ENCODE measurements around the gene PET100. TPM values are rescaled to one million over a fixed set of nuclear protein-coding genes. Genes with fewer than 3 reads are reported as not detected.
A peak's percentile ranks its signal among the peaks of the same experiment; 100 is the strongest.

The PET100 gene
- total RNA-seq, 6 donors from 2014 or later, result 21.3 to 133 (median 71.3) TPM

GRCh38 chr19:7596211-7596937, 33.2 kb upstream of the PET100 start:
- no peaks in the 10 kb centered on the region for H3K36me3 ChIP-seq
- peaks cover 0 to 8% (median 4%) of the 10 kb centered on the region in 4 donors for H3K27me3 ChIP-seq
- DNase-seq, result peak in 1 of 2 donors; percentile 68
- WGBS, 2 donors, result 0 to 3% methylated on average over 12 to 29 of the region's 70 CpGs
- no peak for ATAC-seq (ENCODE audit: low FRiP score in 2 of 2)
- no peaks in the 10 kb centered on the region for H3K9me3 ChIP-seq
- H3K4me3 ChIP-seq, result peak overlapping the region in 3 of 4 donors; percentile 56 to 60 (median 56)
- H3K4me1 ChIP-seq, result peaks cover 2 to 21% (median 7%) of the 10 kb centered on the region in 4 donors
- peak overlapping the region in 3 of 4 donors; percentile 35 to 66 (median 64) for H3K27ac ChIP-seq
- no peak for TF ChIP-seq CTCF (IDR thresholded peaks at IDR 0.05)
- TF ChIP-seq POLR2A (IDR thresholded peaks at IDR 0.05), result no peak
- no peak for TF ChIP-seq POLR2AphosphoS5 (IDR thresholded peaks at IDR 0.05)
- TF ChIP-seq EP300 (IDR thresholded peaks at IDR 0.05), result no peak

- WGBS, 2 donors, result 73% methylated on average over 9 of the region's 9 CpGs
- Histone ChIP-seq H3K27ac (no peak overlapping the region), H3K9me3 (no peaks in the 10 kb centered on the region), H3K4me1 (peaks cover 6 to 21% (median 8%) of the 10 kb centered on the region in 4 donors), H3K4me3 (no peak overlapping the region), H3K27me3 (peaks cover 0 to 8% (median 4%) of the 10 kb centered on the region in 4 donors), H3K36me3 (no peaks in the 10 kb centered on the region)
- ATAC-seq (ENCODE audit: low FRiP score in 2 of 2) (no peak), DNase-seq (no peak)
- TF ChIP-seq EP300 (IDR thresholded peaks at IDR 0.05) (no peak), CTCF (IDR thresholded peaks at IDR 0.05) (no peak), POLR2AphosphoS5 (IDR thresholded peaks at IDR 0.05) (no peak), POLR2A (IDR thresholded peaks at IDR 0.05) (no peak)
Observed at GRCh38 chr19:7597689-7598088, 31.9 kb upstream of the PET100 start.

- Histone ChIP-seq H3K27me3 (peaks cover 0 to 8% (median 4%) of the 10 kb centered on the region in 4 donors), H3K36me3 (no peaks in the 10 kb centered on the region), H3K4me3 (no peak overlapping the region), H3K9me3 (no peaks in the 10 kb centered on the region), H3K27ac (no peak overlapping the region), H3K4me1 (peaks cover 6 to 21% (median 9%) of the 10 kb centered on the region in 4 donors)
- no peak for DNase-seq
- TF ChIP-seq POLR2AphosphoS5 (IDR thresholded peaks at IDR 0.05), result no peak
- TF ChIP-seq CTCF (IDR thresholded peaks at IDR 0.05), result no peak
- no peak for TF ChIP-seq POLR2A (IDR thresholded peaks at IDR 0.05)
- TF ChIP-seq EP300 (IDR thresholded peaks at IDR 0.05), result no peak
- 73 to 76% methylated on average over 6 of the region's 6 CpGs for WGBS, 2 donors
- ATAC-seq (ENCODE audit: low FRiP score in 2 of 2), result no peak
Observed at GRCh38 chr19:7598180-7598579, 31.4 kb upstream of the PET100 start.

GRCh38 chr19:7600721-7601120, 28.9 kb upstream of the PET100 start:
- Histone ChIP-seq H3K27ac (no peak overlapping the region), H3K27me3 (peaks cover 0 to 8% (median 4%) of the 10 kb centered on the region in 4 donors), H3K36me3 (no peaks in the 10 kb centered on the region), H3K9me3 (no peaks in the 10 kb centered on the region), H3K4me1 (peaks cover 6 to 15% (median 11%) of the 10 kb centered on the region in 4 donors), H3K4me3 (no peak overlapping the region)
- TF ChIP-seq POLR2A (IDR thresholded peaks at IDR 0.05) (no peak), EP300 (IDR thresholded peaks at IDR 0.05) (no peak)
- no peak for ATAC-seq (ENCODE audit: low FRiP score in 2 of 2)
- DNase-seq, result no peak

- 29 to 41% methylated on average over 15 of the region's 15 CpGs for WGBS, 2 donors
- Histone ChIP-seq H3K36me3 (no peaks in the 10 kb centered on the region), H3K4me3 (no peak overlapping the region), H3K4me1 (peaks cover 0 to 15% (median 0%) of the 10 kb centered on the region in 4 donors), H3K27ac (peak overlapping the region in 3 of 4 donors; percentile 38 to 51 (median 48)), H3K9me3 (no peaks in the 10 kb centered on the region), H3K27me3 (no peaks in the 10 kb centered on the region)
- peak in 1 of 2 donors; percentile 15 for ATAC-seq (ENCODE audit: low FRiP score in 2 of 2)
- peak in 1 of 2 donors; percentile 75 for DNase-seq
- no peak for TF ChIP-seq POLR2AphosphoS5 (IDR thresholded peaks at IDR 0.05)
Observed at GRCh38 chr19:7602240-7602934, 27.2 kb upstream of the PET100 start.

Measured in upper lobe of left lung (tissue), 6 donors.